Upper lobe of left lung (tissue), 6 donors: ENCODE data around the gene ARID3C. TPM values are rescaled to one million over a fixed set of nuclear protein-coding genes. Genes with fewer than 3 reads are reported as not detected.

ENCODE experiments used
- ATAC-seq, 2 donors: fragments of 200-7000 bp; cut with Tn5 transposase; one replicate each; pipeline ENCODE4 v1.9.1; 2022; ENCODE audit warnings: mild to moderate bottlenecking in 2 of 2, moderate library complexity in 2 of 2; ENCODE audit not compliant: low FRiP score in 2 of 2
- DNase-seq, 2 donors: peaks; one replicate each; pipeline ENCODE4 v3.0.0-alpha.2; 2019 to 2020
- H3K27ac ChIP-seq, 4 donors: fragments of 200-600 bp; sonication (generic); one replicate each; pipeline ENCODE4 v1.5.1; 2016 to 2019
- H3K27me3 ChIP-seq, 4 donors: fragments of 200-600 bp; sonication (generic); one replicate each; pipeline ENCODE4 v1.5.1; 2017 to 2019
- H3K36me3 ChIP-seq, 4 donors: fragments of 200-600 bp; sonication (generic); one replicate each; pipeline ENCODE4 v1.5.1; 2016 to 2019
- H3K4me1 ChIP-seq, 4 donors: fragments of 200-600 bp; sonication (generic); one replicate each; pipeline ENCODE4 v1.5.1; 2018 to 2019
- H3K4me3 ChIP-seq, 4 donors: fragments of 200-600 bp; sonication (generic); one replicate each; pipeline ENCODE4 v1.5.1; 2017 to 2019; ENCODE audit warnings: mild to moderate bottlenecking in 2 of 4, moderate library complexity in 1 of 4
- H3K9me3 ChIP-seq, 4 donors: fragments of 200-600 bp; sonication (generic); one replicate each; pipeline ENCODE4 v1.5.1; 2018 to 2019
- CTCF ChIP-seq, 6 experiments: fragments of 450-650 bp in 4 of 6; fragments of 200-600 bp in 2 of 6; sonication (generic) in 2 of 6; IDR thresholded peaks; one replicate each; pipeline ENCODE4 v1.5.1; 2016 to 2019; ENCODE audit warnings: antibody characterized with exemption in 6 of 6
- EP300 ChIP-seq, 4 donors: sonication (generic); formaldehyde crosslinking; IDR thresholded peaks; one replicate each; pipeline ENCODE4 v1.5.1; 2017; ENCODE audit warnings: antibody characterized with exemption in 4 of 4, control low read depth in 2 of 4
- POLR2A ChIP-seq, 4 donors: fragments of 450-650 bp; IDR thresholded peaks; one replicate each; pipeline ENCODE4 v1.5.1; 2016 to 2017; ENCODE audit warnings: antibody characterized with exemption in 4 of 4, mild to moderate bottlenecking in 2 of 4
- POLR2AphosphoS5 ChIP-seq, 2 donors: sonication (generic); formaldehyde crosslinking; IDR thresholded peaks; one replicate each; pipeline ENCODE4 v1.5.1; 2017; ENCODE audit warnings: antibody characterized with exemption in 2 of 2
- WGBS, 2 donors: methylation state at CpG; one replicate each; pipeline ENCODE4 v1.1.5; 2017 to 2018; 5-methylcytosine and 5-hydroxymethylcytosine counted together
- total RNA-seq, 6 donors: library from RNA; depleted of rRNA in 4 of 6; stranded (reverse); fragments of >200 nt in 4 of 6; gene quantifications; one replicate each; pipeline versions ENCODE4 v1.1.0 to v1.2.1, GENCODE V29; 2016 to 2021
- donor health status: DM: no; HTN: no; CAD: no; lungs with moderate emphysema.
- donor health status: DM: no; HTN: yes; CAD: no; lungs with severe emphysema.

The ARID3C gene
- total RNA-seq, 6 donors from 2014 or later = not detected

- DNase-seq (peak in 1 of 2 donors; percentile 84), ATAC-seq (no peak)
- peaks cover 1 to 59% (median 24%) of the 10 kb centered on the region in 4 donors for H3K27me3 ChIP-seq
- H3K9me3 ChIP-seq = no peaks in the 10 kb centered on the region
- TF ChIP-seq CTCF (IDR thresholded peaks at IDR 0.05) (no peak), EP300 (IDR thresholded peaks at IDR 0.05) (no peak), POLR2A (IDR thresholded peaks at IDR 0.05) (no peak), POLR2AphosphoS5 (IDR thresholded peaks at IDR 0.05) (no peak)
- H3K36me3 ChIP-seq = peaks cover 0 to under 1% (median 0%) of the 10 kb centered on the region in 4 donors
- peaks cover 20 to 27% (median 23%) of the 10 kb centered on the region in 4 donors for H3K4me1 ChIP-seq
- WGBS, 2 donors = 10 to 31% methylated on average over 8 to 49 of the region's 63 CpGs
- no peak overlapping the region for H3K27ac ChIP-seq
- H3K4me3 ChIP-seq = peak overlapping the region in 1 of 4 donors; percentile 15
Measured at GRCh38 chr9:34623374-34624235, 5.3 kb downstream of the ARID3C start.

GRCh38 chr9:34620061-34620994 lies 8.5 kb downstream of the ARID3C start, which contains the start of gene DCTN3:
TSS of gene DCTN3 (minus strand) at chr9:34620495. CDS start at chr9:34620464, 31 bp downstream.
- Histone ChIP-seq H3K27ac (peak within 1 kb of the TSS; percentile 26 to 79 (median 54)), H3K27me3 (peaks cover 1 to 30% (median 17%) of the 10 kb centered on the region in 4 donors), H3K9me3 (no peaks in the 10 kb centered on the region), H3K36me3 (peaks cover 7 to 32% (median 27%) of the 10 kb centered on the region in 4 donors), H3K4me3 (peak within 1 kb of the TSS; percentile 79 to 96 (median 92)), H3K4me1 (peaks cover 15 to 24% (median 20%) of the 10 kb centered on the region in 4 donors)
- 6 to 7% methylated on average over 25 to 43 of the region's 43 CpGs for WGBS, 2 donors
- peak; percentile 89 to 98 for DNase-seq
- peak in 3 of 4 donors; percentile 25 to 69 (median 51) for TF ChIP-seq POLR2A (IDR thresholded peaks at IDR 0.05)
- TF ChIP-seq CTCF (IDR thresholded peaks at IDR 0.05) = no peak
- TF ChIP-seq POLR2AphosphoS5 (IDR thresholded peaks at IDR 0.05) = peak; percentile 17 to 53
- no peak for TF ChIP-seq EP300 (IDR thresholded peaks at IDR 0.05)
- peak; percentile 94 to 98 for ATAC-seq

GRCh38 chr9:34615132-34615531 lies 13.7 kb downstream of the ARID3C start:
- DNase-seq = no peak
- no peak for TF ChIP-seq POLR2AphosphoS5 (IDR thresholded peaks at IDR 0.05)
- TF ChIP-seq CTCF (IDR thresholded peaks at IDR 0.05) = no peak
- Histone ChIP-seq H3K4me1 (peaks cover 24 to 37% (median 27%) of the 10 kb centered on the region in 4 donors), H3K36me3 (peaks cover 7 to 49% (median 40%) of the 10 kb centered on the region in 4 donors), H3K4me3 (no peak overlapping the region), H3K27ac (no peak overlapping the region), H3K9me3 (no peaks in the 10 kb centered on the region), H3K27me3 (no peaks in the 10 kb centered on the region)
- ATAC-seq = no peak
- WGBS, 2 donors = 91% methylated on average over 2 of the region's 2 CpGs

- Histone ChIP-seq H3K4me1 (peaks cover 13 to 27% (median 18%) of the 10 kb centered on the region in 4 donors), H3K27ac (peak overlapping the region; percentile 79 to 92 (median 90)), H3K36me3 (peaks cover 7 to 43% (median 34%) of the 10 kb centered on the region in 4 donors), H3K27me3 (no peaks in the 10 kb centered on the region), H3K9me3 (no peaks in the 10 kb centered on the region), H3K4me3 (peak overlapping the region; percentile 25 to 71 (median 68))
- ATAC-seq (peak; percentile 87 to 93), DNase-seq (peak in 1 of 2 donors; percentile 83)
- WGBS, 2 donors = 2 to 3% methylated on average over 15 of the region's 15 CpGs
- TF ChIP-seq CTCF (IDR thresholded peaks at IDR 0.05) (peak; percentile 72 to 90 (median 81)), EP300 (IDR thresholded peaks at IDR 0.05) (no peak), POLR2AphosphoS5 (IDR thresholded peaks at IDR 0.05) (no peak)
Measured at GRCh38 chr9:34612788-34613390, 16.0 kb downstream of the ARID3C start.
